ENCODE measurements around the gene IGDCC3.

- TF ChIP-seq EZH2 (IDR thresholded peaks at IDR 0.05; ENCODE audit: borderline replicate concordance, low read depth, low read length, severe bottlenecking) (no peak), CTCF (IDR thresholded peaks at IDR 0.05; ENCODE audit: borderline replicate concordance, extremely low read depth, low read length, poor library complexity, severe bottlenecking) (no peak)
These were observed 5.7 kb upstream of the IGDCC3 start for GRCh38 chr15:65383456-65383855.
